UCSD-AML1 (cell line): ENCODE data around the gene MYLK4.

Experiments
- DNase-seq: peaks from one replicate; lab custom pipeline; 2025; ENCODE audit not compliant: unreplicated experiment; lab: John Stamatoyannopoulos, UW

Gene MYLK4

GRCh38 chr6:2708456-2708855 lies 42.3 kb downstream of the MYLK4 start:
- DNase-seq = no peak

- DNase-seq = no peak
Measured at GRCh38 chr6:2706558-2706957, 44.2 kb downstream of the MYLK4 start.

GRCh38 chr6:2705256-2705655 lies 45.5 kb downstream of the MYLK4 start:
- DNase-seq = no peak

- no peak for DNase-seq
Measured at GRCh38 chr6:2697291-2697690, 53.4 kb downstream of the MYLK4 start.

GRCh38 chr6:2695454-2696095 lies 55.1 kb downstream of the MYLK4 start:
- DNase-seq = no peak

GRCh38 chr6:2693231-2693630 lies 57.5 kb downstream of the MYLK4 start:
- DNase-seq = no peak

- no peak for DNase-seq
Measured at GRCh38 chr6:2688401-2689064, 62.2 kb downstream of the MYLK4 start.

GRCh38 chr6:2687456-2687855 lies 63.3 kb downstream of the MYLK4 start:
- DNase-seq = no peak

- no peak for DNase-seq
Measured at GRCh38 chr6:2686515-2686914, 64.2 kb downstream of the MYLK4 start.

- no peak for DNase-seq
Measured at GRCh38 chr6:2684766-2685754, 65.7 kb downstream of the MYLK4 start.

GRCh38 chr6:2684103-2684749 lies 66.5 kb downstream of the MYLK4 start:
- no peak for DNase-seq

- DNase-seq = no peak
Measured at GRCh38 chr6:2680264-2680922, 70.3 kb downstream of the MYLK4 start.

- no peak for DNase-seq
Measured at GRCh38 chr6:2677080-2677593, 73.6 kb downstream of the MYLK4 start.

GRCh38 chr6:2676048-2676447 lies 74.7 kb downstream of the MYLK4 start:
- no peak for DNase-seq

- no peak for DNase-seq
Measured at GRCh38 chr6:2674857-2675256, 75.9 kb downstream of the MYLK4 start.

GRCh38 chr6:2669067-2669700 lies 81.5 kb downstream of the MYLK4 start:
- no peak for DNase-seq

- no peak for DNase-seq
Measured at GRCh38 chr6:2667617-2668016, 83.1 kb downstream of the MYLK4 start.

GRCh38 chr6:2666906-2667575 lies 83.7 kb downstream of the MYLK4 start:
- DNase-seq = no peak
